Activated naive CD4-positive, alpha-beta T cell treated with anti-CD3 and anti-CD28 coated beads, Interleukin-2, amount 50 U/mL, for 16 hours (primary cell): ENCODE data around the gene ZNF208.

Source experiments
- DNase-seq: peaks from one replicate; pipeline ENCODE4 v3.0.0-alpha.2; 2020

The ZNF208 gene

DNA sequence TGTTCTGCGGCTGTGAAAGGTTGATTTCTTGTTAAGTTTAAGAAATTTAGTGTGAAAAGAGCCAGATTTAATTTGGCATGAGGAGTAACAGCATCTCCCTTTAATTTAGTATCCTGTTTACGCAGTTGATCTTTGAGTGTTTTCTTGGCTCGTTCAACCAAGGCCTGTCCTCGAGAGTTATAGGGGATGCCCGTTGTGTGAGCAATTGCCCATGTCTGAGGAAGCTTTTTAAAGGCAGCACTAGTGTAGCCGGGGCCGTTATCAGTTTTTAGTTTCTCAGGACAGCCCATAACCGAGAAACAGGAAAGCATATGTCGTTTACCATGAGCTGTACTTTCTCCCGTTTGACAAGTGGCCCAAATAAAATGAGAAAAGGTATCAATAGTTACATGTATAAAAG is 127.2 kb downstream of the ZNF208 start:
- no peak for DNase-seq
